Measurements from ENCODE around the gene LAGE3.

GRCh38 chrX:154460326-154460725 lies 18.8 kb downstream of the LAGE3 start:
- TF ChIP-seq POLR2A (IDR thresholded peaks at IDR 0.05; ENCODE audit: low read depth, low read length) = no peak
- no peak for TF ChIP-seq CTCF (IDR thresholded peaks at IDR 0.05; ENCODE audit: extremely low read depth in 1 of 2, insufficient read depth in 1 of 2, low read depth in 1 of 2, low read length in 2 of 2)
- no peak for TF ChIP-seq EZH2 (IDR thresholded peaks at IDR 0.05; ENCODE audit: borderline replicate concordance, low read depth, low read length, severe bottlenecking)
- no peak for TF ChIP-seq MYC (IDR thresholded peaks at IDR 0.05; ENCODE audit: low read depth, low read length)
- no peak for TF ChIP-seq MAX (IDR thresholded peaks at IDR 0.05; ENCODE audit: insufficient read depth, insufficient read length)
- TF ChIP-seq POLR2AphosphoS5 (IDR thresholded peaks at IDR 0.05; ENCODE audit: insufficient read depth, low read depth, low read length) = no peak
- no peak for TF ChIP-seq JUN (IDR thresholded peaks at IDR 0.05; ENCODE audit: borderline replicate concordance, insufficient read depth, insufficient read length, low read depth)

Measured in endothelial cell of umbilical vein (primary cell).